ENCODE results near the gene SLC37A4. TPM values are rescaled to one million over a fixed set of nuclear protein-coding genes. Genes with fewer than 3 reads are reported as not detected.
A peak's percentile ranks its signal among the peaks of the same experiment; 100 is the strongest.

The SLC37A4 gene
- total RNA-seq, 2 donors from 2014 or later, result 9.0 to 11.0 TPM

GRCh38 chr11:119031912-119032280, 1.2 kb upstream of the SLC37A4 start:
- H3K4me3 Mint-ChIP-seq, result no peak overlapping the region
- no peak overlapping the region for H3K27ac Mint-ChIP-seq
- H3K4me1 Mint-ChIP-seq, result peaks cover 21% of the 10 kb centered on the region
- no peaks in the 10 kb centered on the region for H3K9me3 ChIP-seq (ENCODE audit: control insufficient read depth, low read length, poor library complexity, severe bottlenecking)
- ATAC-seq, result no peak
- DNase-seq, result no peak
- H3K27me3 Mint-ChIP-seq, result no peaks in the 10 kb centered on the region
- no peaks in the 10 kb centered on the region for H3K36me3 Mint-ChIP-seq (ENCODE audit: low read depth)

DNA sequence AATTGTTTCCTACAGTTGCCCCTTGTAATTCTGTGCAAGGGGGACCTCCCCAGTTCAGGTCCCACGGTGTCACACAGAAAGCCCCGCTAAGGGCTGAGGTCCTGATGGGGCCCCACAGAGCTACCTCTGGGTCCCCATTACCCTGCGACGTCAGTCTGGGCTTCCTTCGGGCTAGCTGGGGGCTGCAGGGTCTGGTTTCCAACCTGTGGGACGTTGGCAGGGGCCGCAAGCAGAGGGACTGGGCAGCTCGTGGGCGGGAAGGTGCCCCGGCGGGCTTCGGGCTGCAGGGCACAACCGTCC, 698 bp downstream of the SLC37A4 start:
- H3K27ac Mint-ChIP-seq, result peak overlapping the region; percentile 87
- ATAC-seq (no peak), DNase-seq (no peak)
- no peaks in the 10 kb centered on the region for H3K9me3 ChIP-seq (ENCODE audit: control insufficient read depth, low read length, poor library complexity, severe bottlenecking)
- peaks cover 28% of the 10 kb centered on the region for H3K4me1 Mint-ChIP-seq
- peak overlapping the region; percentile 89 for H3K4me3 Mint-ChIP-seq
- no peaks in the 10 kb centered on the region for H3K27me3 Mint-ChIP-seq
- peaks cover 5% of the 10 kb centered on the region for H3K36me3 Mint-ChIP-seq (ENCODE audit: low read depth)

- no peaks in the 10 kb centered on the region for H3K9me3 ChIP-seq (ENCODE audit: control insufficient read depth, low read length, poor library complexity, severe bottlenecking)
- Mint-ChIP-seq H3K4me1 (peaks cover 31% of the 10 kb centered on the region), H3K27ac (peak overlapping the region; percentile 87), H3K27me3 (no peaks in the 10 kb centered on the region), H3K36me3 (ENCODE audit: low read depth) (peaks cover 5% of the 10 kb centered on the region), H3K4me3 (peak overlapping the region; percentile 89)
- DNase-seq (no peak), ATAC-seq (no peak)
Measured at GRCh38 chr11:119029340-119030028, 1.2 kb downstream of the SLC37A4 start.

- Mint-ChIP-seq H3K27me3 (no peaks in the 10 kb centered on the region), H3K4me3 (peak overlapping the region; percentile 89), H3K4me1 (peaks cover 35% of the 10 kb centered on the region), H3K27ac (peak overlapping the region; percentile 87), H3K36me3 (ENCODE audit: low read depth) (peaks cover 5% of the 10 kb centered on the region)
- ATAC-seq (no peak), DNase-seq (no peak)
- no peaks in the 10 kb centered on the region for H3K9me3 ChIP-seq (ENCODE audit: control insufficient read depth, low read length, poor library complexity, severe bottlenecking)
Measured at GRCh38 chr11:119029069-119029339, 1.7 kb downstream of the SLC37A4 start.

DNA sequence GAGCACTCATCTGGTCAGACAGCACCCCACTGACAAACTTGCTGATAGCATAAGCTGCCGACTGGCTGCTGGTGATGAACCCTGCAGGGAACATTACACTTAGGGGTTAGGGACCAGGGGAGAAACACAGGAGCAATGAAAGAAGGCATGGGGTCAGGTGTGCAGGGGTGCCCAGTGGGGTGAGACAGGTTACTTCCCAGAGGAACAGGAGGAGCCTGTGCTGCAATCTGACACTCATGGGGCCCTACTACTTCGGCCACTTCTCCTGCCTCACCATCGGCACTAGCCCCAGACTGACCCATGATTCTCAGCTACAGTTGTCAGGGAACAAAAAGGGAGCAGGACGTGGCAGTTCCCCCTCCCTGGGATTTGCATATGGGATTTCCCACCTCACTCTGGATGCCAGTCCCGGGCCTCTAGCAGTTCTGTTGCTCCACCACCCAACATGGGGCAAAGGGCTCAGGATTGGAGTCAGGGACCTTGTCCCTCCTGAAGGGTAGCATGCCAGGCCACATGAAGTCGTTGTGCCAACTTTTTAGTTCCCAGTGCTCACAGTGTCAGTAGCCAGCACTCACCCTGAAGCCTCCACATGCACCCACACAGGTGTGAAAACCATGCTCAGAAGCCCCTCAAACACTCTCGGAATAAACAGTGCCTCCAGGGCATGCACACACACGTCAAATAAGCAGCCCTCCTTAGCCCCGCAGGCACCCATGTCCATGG, 2.2 kb downstream of the SLC37A4 start:
- DNase-seq (no peak), ATAC-seq (no peak)
- Mint-ChIP-seq H3K4me1 (peaks cover 37% of the 10 kb centered on the region), H3K4me3 (peak overlapping the region; percentile 89), H3K27ac (peak overlapping the region; percentile 87), H3K36me3 (ENCODE audit: low read depth) (peaks cover 6% of the 10 kb centered on the region), H3K27me3 (no peaks in the 10 kb centered on the region)
- H3K9me3 ChIP-seq (ENCODE audit: control insufficient read depth, low read length, poor library complexity, severe bottlenecking), result no peaks in the 10 kb centered on the region

GRCh38 chr11:119027561-119028345, 2.9 kb downstream of the SLC37A4 start:
- ATAC-seq (no peak), DNase-seq (no peak)
- H3K9me3 ChIP-seq (ENCODE audit: control insufficient read depth, low read length, poor library complexity, severe bottlenecking), result no peaks in the 10 kb centered on the region
- H3K4me1 Mint-ChIP-seq, result peaks cover 42% of the 10 kb centered on the region
- peaks cover 7% of the 10 kb centered on the region for H3K36me3 Mint-ChIP-seq (ENCODE audit: low read depth)
- no peaks in the 10 kb centered on the region for H3K27me3 Mint-ChIP-seq
- H3K27ac Mint-ChIP-seq, result no peak overlapping the region
- peak overlapping the region; percentile 56 for H3K4me3 Mint-ChIP-seq

DNA sequence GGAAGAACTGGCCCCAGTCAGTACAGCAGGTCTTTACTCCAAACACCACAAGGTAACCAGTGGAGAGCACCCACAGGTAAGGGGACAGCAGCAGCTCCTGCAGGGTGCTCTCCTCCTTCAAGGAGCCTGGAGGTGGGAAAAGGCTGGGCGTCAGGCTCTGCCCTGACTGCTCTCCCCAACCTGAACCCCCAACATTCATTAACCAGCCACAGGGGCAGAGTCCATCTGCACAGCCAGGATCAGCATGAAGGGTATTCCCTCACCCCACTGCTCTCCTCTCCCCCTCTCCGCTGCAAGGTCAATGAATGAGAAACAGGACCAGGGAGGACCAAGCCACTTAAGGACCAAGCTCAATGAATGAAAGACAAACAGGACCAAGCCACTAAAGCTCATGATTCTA, 3.7 kb downstream of the SLC37A4 start:
- peaks cover 42% of the 10 kb centered on the region for H3K4me1 Mint-ChIP-seq
- H3K27ac Mint-ChIP-seq, result peak overlapping the region; percentile 32
- DNase-seq (no peak), ATAC-seq (no peak)
- H3K9me3 ChIP-seq (ENCODE audit: control insufficient read depth, low read length, poor library complexity, severe bottlenecking), result no peaks in the 10 kb centered on the region
- H3K36me3 Mint-ChIP-seq (ENCODE audit: low read depth), result peaks cover 7% of the 10 kb centered on the region
- H3K4me3 Mint-ChIP-seq, result no peak overlapping the region
- H3K27me3 Mint-ChIP-seq, result no peaks in the 10 kb centered on the region

DNA sequence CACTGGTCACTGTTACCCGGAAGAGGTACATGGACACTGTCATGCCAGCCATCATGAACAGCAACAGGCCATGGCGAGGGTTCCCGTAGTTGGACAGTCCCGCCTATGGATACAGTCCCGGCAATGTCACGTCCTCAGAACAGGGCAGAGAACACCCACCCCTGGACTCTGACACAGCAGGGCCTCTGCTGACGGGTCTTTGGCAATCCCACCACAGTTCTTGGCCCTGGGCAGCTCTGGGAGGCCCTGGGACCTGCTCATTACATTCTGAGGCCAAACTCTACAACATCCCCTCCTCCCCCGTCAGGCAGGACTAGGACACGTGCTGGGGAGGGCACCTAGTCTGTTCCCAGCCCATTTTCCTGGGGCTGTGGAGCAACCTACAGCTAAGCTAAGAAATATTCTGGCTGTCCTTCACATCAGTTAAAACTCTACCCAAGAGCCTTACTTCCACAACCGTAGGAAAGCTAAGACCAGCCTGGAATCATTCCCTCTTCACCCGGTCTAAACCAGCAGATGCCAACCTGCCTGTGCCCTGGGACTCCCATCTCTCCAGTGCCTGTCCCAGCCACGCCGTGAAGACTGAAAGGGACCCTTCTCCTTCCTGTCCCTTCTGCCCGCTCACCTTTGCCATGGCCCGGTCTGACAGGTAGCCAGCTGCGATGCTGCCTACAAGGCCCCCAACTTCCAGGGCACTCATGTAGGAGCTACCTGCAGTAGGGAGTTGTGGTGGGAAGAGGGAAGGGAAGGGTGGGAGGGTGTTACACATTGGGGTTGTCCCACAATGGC, 4.5 kb downstream of the SLC37A4 start:
- ATAC-seq, result no peak
- no peaks in the 10 kb centered on the region for H3K9me3 ChIP-seq (ENCODE audit: control insufficient read depth, low read length, poor library complexity, severe bottlenecking)
- Mint-ChIP-seq H3K36me3 (ENCODE audit: low read depth) (peaks cover 7% of the 10 kb centered on the region), H3K27me3 (no peaks in the 10 kb centered on the region), H3K4me3 (no peak overlapping the region), H3K27ac (peak overlapping the region; percentile 32), H3K4me1 (peaks cover 49% of the 10 kb centered on the region)
- no peak for DNase-seq

DNA sequence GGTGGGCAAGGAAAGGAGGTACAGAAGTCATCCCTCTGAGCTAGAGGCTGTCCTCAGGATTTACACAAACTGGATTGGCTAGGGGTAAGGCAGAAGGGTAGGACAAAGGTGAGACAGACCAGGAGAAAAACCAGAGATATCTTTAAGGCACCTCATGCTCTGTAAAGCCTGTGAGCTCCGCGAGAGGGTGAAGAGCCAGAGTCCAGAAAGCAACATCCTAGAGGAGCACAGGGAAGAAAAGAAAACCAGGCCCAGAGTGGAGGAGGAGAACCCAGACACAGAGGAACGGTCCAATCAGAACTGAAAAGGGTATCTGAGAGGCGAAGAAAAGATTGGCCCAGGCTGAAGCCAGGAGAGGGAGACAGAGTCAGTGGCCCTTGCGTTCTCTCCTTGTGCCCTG, 5.1 kb downstream of the SLC37A4 start:
- peaks cover 50% of the 10 kb centered on the region for H3K4me1 Mint-ChIP-seq
- peak overlapping the region; percentile 70 for H3K4me3 Mint-ChIP-seq
- DNase-seq (no peak), ATAC-seq (no peak)
- peak overlapping the region; percentile 32 for H3K27ac Mint-ChIP-seq
- H3K27me3 Mint-ChIP-seq, result no peaks in the 10 kb centered on the region
- H3K36me3 Mint-ChIP-seq (ENCODE audit: low read depth), result peaks cover 7% of the 10 kb centered on the region
- H3K9me3 ChIP-seq (ENCODE audit: control insufficient read depth, low read length, poor library complexity, severe bottlenecking), result no peaks in the 10 kb centered on the region

DNA sequence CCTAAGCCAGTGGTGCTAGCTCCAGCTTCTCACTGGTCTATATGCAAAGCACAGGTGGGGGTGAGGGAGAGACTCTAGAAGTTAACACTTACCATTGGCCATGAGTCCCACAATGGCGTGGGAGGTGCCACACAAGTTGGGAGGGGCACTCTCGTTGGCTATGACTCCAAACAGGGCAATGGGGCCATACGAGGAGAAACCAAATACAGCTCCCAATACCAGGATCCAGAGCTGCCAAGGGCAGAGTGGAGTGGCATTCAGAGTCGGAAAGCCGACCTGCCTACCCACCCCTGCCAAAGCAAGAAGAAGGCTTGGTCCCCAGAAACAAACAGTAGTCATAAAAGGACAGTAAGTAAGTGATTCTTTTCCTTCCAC, 5.6 kb downstream of the SLC37A4 start:
- no peak for DNase-seq
- H3K27ac Mint-ChIP-seq, result peak overlapping the region; percentile 78
- H3K27me3 Mint-ChIP-seq, result no peaks in the 10 kb centered on the region
- H3K4me3 Mint-ChIP-seq, result peak overlapping the region; percentile 70
- no peaks in the 10 kb centered on the region for H3K9me3 ChIP-seq (ENCODE audit: control insufficient read depth, low read length, poor library complexity, severe bottlenecking)
- H3K36me3 Mint-ChIP-seq (ENCODE audit: low read depth), result peaks cover 7% of the 10 kb centered on the region
- ATAC-seq, result no peak
- H3K4me1 Mint-ChIP-seq, result peaks cover 51% of the 10 kb centered on the region

GRCh38 chr11:119024430-119025098, 6.1 kb downstream of the SLC37A4 start:
- Mint-ChIP-seq H3K4me1 (peaks cover 52% of the 10 kb centered on the region), H3K36me3 (ENCODE audit: low read depth) (peaks cover 7% of the 10 kb centered on the region), H3K27ac (peak overlapping the region; percentile 78), H3K27me3 (no peaks in the 10 kb centered on the region), H3K4me3 (peak overlapping the region; percentile 41)
- no peak for DNase-seq
- no peak for ATAC-seq
- no peaks in the 10 kb centered on the region for H3K9me3 ChIP-seq (ENCODE audit: control insufficient read depth, low read length, poor library complexity, severe bottlenecking)

GRCh38 chr11:119023741-119024140, 6.9 kb downstream of the SLC37A4 start:
- Mint-ChIP-seq H3K4me1 (peaks cover 47% of the 10 kb centered on the region), H3K27ac (peak overlapping the region; percentile 78), H3K4me3 (no peak overlapping the region), H3K36me3 (ENCODE audit: low read depth) (peaks cover 7% of the 10 kb centered on the region), H3K27me3 (no peaks in the 10 kb centered on the region)
- DNase-seq (no peak), ATAC-seq (no peak)
- H3K9me3 ChIP-seq (ENCODE audit: control insufficient read depth, low read length, poor library complexity, severe bottlenecking), result no peaks in the 10 kb centered on the region

DNA sequence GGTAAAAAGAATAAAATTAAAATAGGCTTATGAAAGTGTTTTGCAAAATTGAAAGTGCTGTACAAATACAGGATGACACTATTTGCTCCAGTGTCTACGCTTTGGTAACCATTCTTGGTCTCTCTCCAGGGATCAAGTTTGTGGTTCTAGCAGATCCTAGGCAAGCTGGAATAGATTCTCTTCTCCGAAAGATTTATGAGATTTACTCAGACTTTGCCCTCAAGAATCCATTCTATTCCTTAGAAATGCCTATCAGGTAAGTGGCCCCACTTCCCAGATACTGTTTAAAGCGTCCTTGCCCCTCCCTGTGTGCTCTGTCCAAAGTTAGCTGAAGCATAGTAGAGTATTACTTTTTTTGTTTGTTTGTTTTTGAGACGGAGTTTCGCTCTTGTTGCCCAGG, 9.0 kb downstream of the SLC37A4 start:
- H3K9me3 ChIP-seq (ENCODE audit: control insufficient read depth, low read length, poor library complexity, severe bottlenecking), result no peaks in the 10 kb centered on the region
- DNase-seq (no peak), ATAC-seq (no peak)
- Mint-ChIP-seq H3K27me3 (no peaks in the 10 kb centered on the region), H3K27ac (peak overlapping the region; percentile 99), H3K4me3 (peak overlapping the region; percentile 7), H3K36me3 (ENCODE audit: low read depth) (peaks cover 7% of the 10 kb centered on the region), H3K4me1 (peaks cover 44% of the 10 kb centered on the region)

All from T-helper 17 cell (primary cell).